Central memory CD8-positive, alpha-beta T cell (primary cell): Measurements from ENCODE around the gene IQCK.
A peak's percentile ranks its signal among the peaks of the same experiment; 100 is the strongest.
"Not testable (repeated sequence)": the region's sequence is repeated elsewhere in the genome, so short reads cannot be mapped to it uniquely, and the experiment has no call there.

Experiments
- ATAC-seq: fragments of 150-1000 bp; cut with Tn5 transposase; replicated peaks from 2 replicates; pipeline ENCODE4 v1.10.0; 2022; ENCODE audit warnings: mild to moderate bottlenecking, moderate FRiP score, moderate number of reproducible peaks; ENCODE audit not compliant: poor library complexity, severe bottlenecking; ENCODE audit errors: extremely low read depth
- DNase-seq, 2 donors: peaks; one replicate each; pipeline ENCODE4 v3.0.0; 2021; ENCODE audit warnings: low spot score in 2 of 2
- H3K27ac Mint-ChIP-seq: one replicate; pipeline ENCODE4 v1.8.0; 2022; ENCODE audit warnings: low read depth, mild to moderate bottlenecking, moderate library complexity, mixed read lengths
- H3K27me3 Mint-ChIP-seq: one replicate; pipeline ENCODE4 v1.8.0; 2022; ENCODE audit warnings: mixed read lengths
- H3K36me3 Mint-ChIP-seq: one replicate; pipeline ENCODE4 v1.8.0; 2022; ENCODE audit warnings: mild to moderate bottlenecking, moderate library complexity, mixed read lengths; ENCODE audit not compliant: insufficient read depth
- H3K4me1 Mint-ChIP-seq: one replicate; pipeline ENCODE4 v1.8.0; 2022; ENCODE audit warnings: mixed read lengths
- H3K4me3 Mint-ChIP-seq: one replicate; pipeline ENCODE4 v1.8.0; 2022; ENCODE audit warnings: mild to moderate bottlenecking, moderate library complexity, mixed read lengths
- H3K9me3 Mint-ChIP-seq: one replicate; pipeline ENCODE4 v1.8.0; 2022; ENCODE audit warnings: mixed read lengths

Gene IQCK

DNA sequence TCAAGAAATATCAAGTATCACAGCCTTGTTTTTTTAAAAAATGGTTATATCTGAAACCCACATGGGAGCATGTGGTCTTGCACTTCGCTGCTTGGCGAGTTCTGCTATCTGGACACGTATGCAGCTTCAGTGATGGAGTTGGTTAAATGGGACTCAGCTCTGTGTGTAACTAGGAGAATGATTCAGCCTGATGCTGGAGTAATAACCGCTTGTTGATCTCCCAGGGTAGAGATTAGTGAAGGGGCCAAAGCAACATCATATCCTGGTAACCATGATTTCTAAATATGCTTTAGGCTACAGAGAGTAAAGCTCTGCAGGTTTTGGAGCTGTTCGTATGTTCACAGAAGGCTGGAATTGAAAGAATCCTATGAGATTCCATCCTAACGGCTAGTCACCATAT, 63.2 kb downstream of the IQCK start:
- Mint-ChIP-seq H3K27me3 (peaks cover 7% of the 10 kb centered on the region), H3K4me3 (no peak overlapping the region)
- no peak for DNase-seq

DNA sequence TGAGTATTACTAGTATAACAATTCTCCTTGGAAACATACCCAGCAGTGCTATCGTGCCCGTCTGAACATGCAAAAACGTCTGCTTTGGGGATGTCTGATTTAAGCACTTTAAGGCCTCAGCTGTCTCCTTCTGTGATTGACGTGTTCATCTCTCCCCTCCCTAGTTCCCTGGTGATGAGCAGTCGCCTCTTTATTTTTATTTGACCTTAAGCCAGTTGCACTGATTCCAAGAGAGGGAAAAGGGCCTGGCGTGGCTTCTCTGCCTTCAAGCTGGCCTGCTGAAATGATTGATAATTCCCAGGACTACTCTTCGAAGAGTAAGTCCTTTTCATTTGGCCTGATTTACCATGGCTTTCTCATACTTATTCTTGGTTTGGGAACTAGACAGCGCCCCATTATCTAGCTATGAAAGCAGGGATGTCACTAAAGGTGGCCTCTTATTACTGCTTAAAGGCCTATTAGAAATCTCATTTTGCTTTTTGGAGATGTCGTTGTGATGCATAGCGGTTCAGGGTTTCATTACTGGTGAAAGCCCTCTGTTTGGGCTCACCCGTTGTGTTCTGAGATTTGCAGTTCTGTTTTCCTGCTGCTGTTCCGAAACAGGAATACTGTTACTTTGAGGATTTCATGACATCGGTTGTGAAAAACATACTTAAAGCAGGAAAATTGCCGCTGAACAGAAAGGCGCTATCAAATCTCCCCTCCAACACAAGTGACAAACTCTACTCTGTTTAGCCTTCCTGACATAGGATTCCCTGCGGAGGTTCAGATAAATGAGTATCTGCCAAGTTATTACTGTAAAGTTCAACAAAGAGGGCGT, 65.5 kb downstream of the IQCK start:
- H3K27ac Mint-ChIP-seq = no peak overlapping the region
- no peak for DNase-seq
- H3K36me3 Mint-ChIP-seq = no peaks in the 10 kb centered on the region
- H3K9me3 Mint-ChIP-seq = no peaks in the 10 kb centered on the region
- H3K4me1 Mint-ChIP-seq = no peaks in the 10 kb centered on the region
- peaks cover 10% of the 10 kb centered on the region for H3K27me3 Mint-ChIP-seq
- no peak for ATAC-seq
- H3K4me3 Mint-ChIP-seq = no peak overlapping the region

More for the DNA sequence above, 63.2 kb downstream of the IQCK start:
- H3K27ac Mint-ChIP-seq = no peak overlapping the region
- H3K9me3 Mint-ChIP-seq = no peaks in the 10 kb centered on the region
- ATAC-seq = no peak
- no peaks in the 10 kb centered on the region for H3K36me3 Mint-ChIP-seq
- no peaks in the 10 kb centered on the region for H3K4me1 Mint-ChIP-seq

DNA sequence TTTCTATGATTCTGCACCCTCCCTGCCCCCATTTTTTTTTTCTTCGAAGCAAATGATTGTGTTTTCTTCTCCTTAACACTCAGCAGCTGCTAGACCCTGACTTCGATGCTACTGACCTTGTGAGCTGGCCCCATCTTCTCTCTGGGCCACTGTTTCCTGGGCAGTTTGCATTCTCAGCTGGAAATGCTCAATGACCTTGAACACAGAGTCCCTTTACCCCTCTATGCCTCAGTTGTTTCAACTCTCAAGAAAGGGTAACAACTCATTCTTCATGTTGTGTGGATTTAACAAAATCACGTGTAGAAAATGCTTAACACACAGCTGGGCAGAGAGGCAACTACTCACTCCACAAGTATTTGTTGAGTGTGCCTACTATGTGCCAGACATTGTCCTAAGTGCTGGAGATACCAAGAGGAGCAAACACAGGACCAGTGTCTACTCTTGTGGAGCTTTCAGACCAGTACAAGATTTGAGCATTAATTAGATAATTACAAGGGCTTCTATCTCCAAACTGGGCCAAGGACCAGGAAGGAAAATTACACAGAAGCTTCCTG, 66.2 kb downstream of the IQCK start:
- H3K36me3 Mint-ChIP-seq = no peaks in the 10 kb centered on the region

DNA sequence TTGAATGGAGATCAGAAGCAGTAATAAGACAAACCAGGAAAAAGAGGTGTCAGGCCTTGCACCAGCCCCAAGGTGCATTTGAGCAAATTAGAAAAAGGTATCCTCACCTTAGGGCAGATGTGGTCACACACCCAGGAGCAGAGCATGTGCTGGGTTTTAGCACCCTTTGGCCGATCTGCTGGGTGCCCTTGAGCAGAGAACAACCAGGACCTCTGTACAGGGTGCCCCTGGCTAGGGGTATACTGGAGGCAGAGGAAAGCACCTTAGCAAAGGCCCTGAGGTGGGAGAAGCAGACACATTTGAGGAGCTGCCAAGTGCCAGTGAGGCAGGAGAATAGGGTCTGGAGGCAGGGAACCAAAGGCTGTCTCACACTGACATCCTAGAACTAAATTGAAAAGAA, 67.0 kb downstream of the IQCK start:
- H3K4me1 Mint-ChIP-seq = no peaks in the 10 kb centered on the region
- peaks cover 10% of the 10 kb centered on the region for H3K27me3 Mint-ChIP-seq
- H3K27ac Mint-ChIP-seq = no peak overlapping the region
- no peaks in the 10 kb centered on the region for H3K9me3 Mint-ChIP-seq
- no peak overlapping the region for H3K4me3 Mint-ChIP-seq
- no peak for DNase-seq
- ATAC-seq = no peak
- H3K36me3 Mint-ChIP-seq = no peaks in the 10 kb centered on the region

More for the DNA sequence above, 66.2 kb downstream of the IQCK start:
- DNase-seq (no peak), ATAC-seq (no peak)
- Mint-ChIP-seq H3K9me3 (no peaks in the 10 kb centered on the region), H3K4me3 (no peak overlapping the region), H3K4me1 (no peaks in the 10 kb centered on the region), H3K27me3 (peaks cover 10% of the 10 kb centered on the region), H3K27ac (no peak overlapping the region)

DNA sequence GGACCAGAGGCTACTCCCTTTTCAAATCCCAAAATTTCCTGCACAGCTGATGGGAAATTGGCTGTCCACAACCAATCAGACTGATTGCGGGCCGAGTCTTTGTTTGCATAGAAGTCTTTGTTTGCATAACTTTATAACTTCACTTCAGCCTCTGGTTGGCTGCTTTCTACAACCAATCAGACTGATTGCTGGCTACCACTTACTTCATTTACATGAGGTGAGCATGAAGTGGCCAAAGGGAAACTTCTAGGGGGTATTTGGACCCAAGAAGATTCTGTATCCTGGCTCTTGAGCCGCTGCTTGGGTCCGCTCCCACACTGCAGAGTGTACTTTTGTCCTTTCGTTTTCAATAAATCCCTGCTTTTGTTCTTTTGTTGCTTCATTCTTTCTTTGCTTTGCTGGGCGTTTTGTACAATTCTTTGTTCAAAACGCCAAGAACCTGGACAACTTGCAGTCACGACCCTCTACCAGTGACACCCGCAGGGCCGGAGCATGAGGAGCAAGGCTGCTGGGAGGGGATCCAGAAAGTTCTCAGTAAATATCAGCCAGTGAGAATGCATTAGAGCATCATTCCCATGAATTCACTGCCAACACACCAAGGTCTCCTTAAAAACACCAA, 67.5 kb downstream of the IQCK start:
- ATAC-seq (no peak), DNase-seq (no peak)
- no peak overlapping the region for H3K27ac Mint-ChIP-seq
- no peaks in the 10 kb centered on the region for H3K4me1 Mint-ChIP-seq
- H3K27me3 Mint-ChIP-seq = peaks cover 10% of the 10 kb centered on the region
- no peaks in the 10 kb centered on the region for H3K36me3 Mint-ChIP-seq
- H3K9me3 Mint-ChIP-seq = no peaks in the 10 kb centered on the region
- H3K4me3 Mint-ChIP-seq = no peak overlapping the region

DNA sequence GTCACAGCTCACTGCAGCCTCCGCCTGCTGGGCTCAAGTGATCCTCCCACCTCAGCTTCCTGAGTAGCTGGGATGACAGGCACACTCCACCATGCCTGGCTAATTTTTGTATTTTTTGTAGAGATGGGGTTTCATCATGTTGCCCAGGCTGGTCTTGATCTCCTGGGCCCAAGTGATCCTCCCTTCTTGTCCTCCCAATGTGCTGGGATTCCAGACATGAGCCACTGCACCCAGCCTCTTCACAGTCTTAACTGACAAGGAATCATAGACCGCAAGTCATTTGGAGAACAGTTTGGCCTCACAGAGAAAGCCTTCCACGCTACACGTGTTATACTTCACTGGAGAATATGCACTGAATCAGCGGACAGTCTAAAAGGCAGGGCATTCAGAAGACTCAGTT, 83.3 kb downstream of the IQCK start:
- not testable (repeated sequence) for H3K4me1 Mint-ChIP-seq

DNA sequence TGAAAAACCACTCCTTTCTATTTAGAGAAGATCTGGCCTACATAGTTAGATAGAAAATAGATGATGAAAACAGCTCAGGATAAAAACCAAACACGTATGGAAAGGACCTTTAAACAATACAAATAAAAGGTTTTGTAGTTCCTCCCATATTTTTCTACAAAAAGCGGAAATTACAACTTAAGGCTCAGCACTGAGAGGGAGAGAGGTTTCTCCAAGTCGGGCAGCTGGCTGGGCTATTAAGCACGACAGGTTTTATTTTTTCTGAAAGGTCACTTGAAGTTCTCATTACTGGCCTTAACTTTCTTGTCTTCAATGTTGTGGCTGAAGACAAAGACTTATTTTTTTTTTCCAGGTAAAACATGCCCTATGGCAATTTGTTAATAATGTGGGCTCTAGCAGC, 83.8 kb downstream of the IQCK start:
- not testable (repeated sequence) for ATAC-seq, DNase-seq, H3K4me1 Mint-ChIP-seq, H3K36me3 Mint-ChIP-seq, H3K27ac Mint-ChIP-seq, H3K4me3 Mint-ChIP-seq, H3K27me3 Mint-ChIP-seq, H3K9me3 Mint-ChIP-seq

More for the DNA sequence above, 83.3 kb downstream of the IQCK start:
- not testable (repeated sequence) for ATAC-seq, H3K27me3 Mint-ChIP-seq, H3K9me3 Mint-ChIP-seq, H3K36me3 Mint-ChIP-seq, H3K27ac Mint-ChIP-seq, H3K4me3 Mint-ChIP-seq, DNase-seq

DNA sequence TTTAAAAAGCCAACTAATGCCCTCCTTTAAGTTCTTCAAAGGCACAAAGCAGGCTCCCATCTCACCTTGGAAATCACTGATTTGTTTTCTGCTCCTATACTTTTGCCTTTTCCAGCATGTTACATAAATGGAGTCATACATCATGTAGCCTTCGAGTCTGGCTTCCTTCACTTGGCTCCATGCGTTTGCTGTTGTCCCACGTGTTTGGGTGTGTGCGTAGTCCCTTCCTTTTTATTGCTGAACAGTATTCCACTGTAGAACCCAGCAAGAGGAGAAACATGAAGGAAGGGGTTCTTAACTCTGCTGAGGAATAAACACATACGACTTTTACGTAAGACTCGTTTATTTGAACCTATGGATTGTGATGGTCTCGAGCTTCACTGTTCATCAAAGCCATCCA, 84.5 kb downstream of the IQCK start:
- DNase-seq (no peak), ATAC-seq (no peak)
- H3K27me3 Mint-ChIP-seq = no peaks in the 10 kb centered on the region
- no peaks in the 10 kb centered on the region for H3K9me3 Mint-ChIP-seq
- H3K27ac Mint-ChIP-seq = no peak overlapping the region
- no peak overlapping the region for H3K4me3 Mint-ChIP-seq
- no peaks in the 10 kb centered on the region for H3K36me3 Mint-ChIP-seq
- peaks cover 9% of the 10 kb centered on the region for H3K4me1 Mint-ChIP-seq

DNA sequence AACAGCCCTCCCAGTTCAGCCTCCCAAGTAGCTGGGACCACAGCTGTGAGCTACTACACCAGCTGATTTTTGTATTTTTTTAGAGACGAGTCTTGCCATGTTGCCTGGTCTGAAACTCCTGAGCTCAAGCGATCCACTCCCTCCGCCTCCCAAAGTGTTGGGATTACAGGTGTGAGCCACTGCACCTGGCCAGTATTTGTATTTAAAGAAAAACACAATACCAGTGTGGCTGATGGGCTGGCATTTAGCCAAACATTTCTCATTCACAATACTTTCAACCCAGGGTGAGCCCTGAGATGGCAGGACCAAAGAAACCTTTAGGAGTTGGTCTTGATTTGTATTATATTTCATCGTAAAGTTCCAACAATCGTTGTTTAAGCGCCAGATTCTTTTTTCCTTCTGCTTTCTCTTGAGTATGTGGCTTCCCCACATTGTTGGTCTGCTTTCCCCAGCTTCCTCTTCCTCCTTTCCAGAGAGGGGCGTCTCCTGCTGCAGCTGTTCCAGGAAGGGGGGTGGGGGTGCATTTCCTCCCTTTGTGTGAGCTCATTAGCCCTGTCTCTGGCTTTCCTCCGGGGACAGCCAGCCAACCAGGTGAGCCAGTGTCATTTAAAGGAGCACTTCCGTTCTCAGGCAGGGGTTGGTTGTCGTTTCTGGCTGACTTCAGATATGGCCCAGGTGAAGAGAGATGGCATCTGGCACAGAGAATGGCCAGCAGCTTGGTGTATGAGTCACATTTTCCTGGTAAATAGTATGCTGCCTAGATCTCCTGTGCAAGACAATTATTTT, 86.7 kb downstream of the IQCK start:
- ATAC-seq (no peak), DNase-seq (no peak)
- H3K36me3 Mint-ChIP-seq = no peaks in the 10 kb centered on the region
- H3K4me3 Mint-ChIP-seq = peak overlapping the region; percentile 35
- H3K4me1 Mint-ChIP-seq = peaks cover 9% of the 10 kb centered on the region
- no peaks in the 10 kb centered on the region for H3K27me3 Mint-ChIP-seq
- H3K9me3 Mint-ChIP-seq = no peaks in the 10 kb centered on the region
- H3K27ac Mint-ChIP-seq = no peak overlapping the region

DNA sequence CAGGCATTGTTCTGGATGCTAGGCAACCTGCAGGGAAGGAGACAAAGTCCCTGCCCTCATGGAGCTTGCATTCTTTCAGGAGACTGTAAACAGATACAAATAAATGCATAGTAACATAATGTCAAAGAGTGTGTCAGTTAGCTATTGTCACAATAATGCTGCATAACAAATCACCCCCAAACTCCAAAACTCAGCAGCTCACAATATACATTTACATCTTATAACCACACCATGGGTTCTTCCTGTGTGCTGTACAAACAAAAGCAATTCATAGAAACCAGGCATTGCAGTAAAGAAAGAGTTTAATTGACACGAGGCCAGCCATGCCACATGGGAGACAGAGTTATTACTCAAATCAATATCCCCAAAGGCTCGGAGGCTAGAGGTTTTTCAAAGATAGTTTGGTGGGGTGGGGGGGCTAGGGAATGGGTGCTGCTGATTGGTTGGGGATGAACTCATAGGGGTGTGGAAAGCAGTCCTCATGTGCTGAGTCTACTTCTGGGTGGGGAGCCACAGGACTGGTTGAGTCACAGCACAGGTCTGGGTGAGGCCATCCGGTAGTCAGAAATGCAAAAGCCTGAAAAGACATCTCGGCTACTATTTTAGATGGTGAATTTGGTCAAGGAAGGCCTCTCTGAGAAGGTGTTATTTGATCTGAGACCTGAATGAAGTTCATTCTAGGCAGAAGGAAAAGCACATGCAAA, 87.5 kb downstream of the IQCK start:
- Mint-ChIP-seq H3K27ac (no peak overlapping the region), H3K9me3 (no peaks in the 10 kb centered on the region)

DNA sequence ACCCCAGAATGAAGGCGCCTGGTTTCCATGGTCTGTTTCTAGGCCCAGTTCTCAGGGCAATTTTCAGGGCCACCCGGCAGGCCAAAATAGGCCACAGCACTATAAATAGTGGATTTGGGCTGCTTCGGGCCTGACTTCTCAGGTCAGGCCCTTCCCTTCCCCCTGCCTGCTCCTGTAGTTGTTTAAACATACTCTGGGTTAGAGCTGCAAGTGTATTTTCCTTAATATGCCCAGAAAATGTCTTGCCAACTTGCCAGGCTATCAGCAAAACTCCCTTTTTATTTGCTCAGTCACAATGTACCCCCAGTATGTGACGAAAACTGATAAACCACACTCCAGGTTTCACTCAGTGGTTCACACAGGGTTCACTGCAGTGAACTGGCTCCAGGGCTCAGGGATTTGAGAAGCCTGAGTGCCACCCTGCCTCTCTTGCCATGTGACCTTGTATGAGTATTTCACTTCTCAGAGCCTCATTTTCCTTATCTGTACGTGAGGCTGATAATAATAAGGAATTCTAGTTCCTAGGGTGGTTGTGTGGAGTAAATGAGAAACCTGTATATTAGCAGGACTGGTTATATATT, 90.1 kb downstream of the IQCK start:
- H3K4me1 Mint-ChIP-seq = peaks cover 9% of the 10 kb centered on the region
- H3K4me3 Mint-ChIP-seq = no peak overlapping the region
- peaks cover 5% of the 10 kb centered on the region for H3K9me3 Mint-ChIP-seq
- ATAC-seq = no peak
- peaks cover 8% of the 10 kb centered on the region for H3K27me3 Mint-ChIP-seq
- DNase-seq = no peak
- no peaks in the 10 kb centered on the region for H3K36me3 Mint-ChIP-seq
- no peak overlapping the region for H3K27ac Mint-ChIP-seq

More for the DNA sequence above, 87.5 kb downstream of the IQCK start:
- Mint-ChIP-seq H3K4me3 (no peak overlapping the region), H3K27me3 (no peaks in the 10 kb centered on the region), H3K36me3 (no peaks in the 10 kb centered on the region), H3K4me1 (peaks cover 9% of the 10 kb centered on the region)
- ATAC-seq = no peak
- no peak for DNase-seq

DNA sequence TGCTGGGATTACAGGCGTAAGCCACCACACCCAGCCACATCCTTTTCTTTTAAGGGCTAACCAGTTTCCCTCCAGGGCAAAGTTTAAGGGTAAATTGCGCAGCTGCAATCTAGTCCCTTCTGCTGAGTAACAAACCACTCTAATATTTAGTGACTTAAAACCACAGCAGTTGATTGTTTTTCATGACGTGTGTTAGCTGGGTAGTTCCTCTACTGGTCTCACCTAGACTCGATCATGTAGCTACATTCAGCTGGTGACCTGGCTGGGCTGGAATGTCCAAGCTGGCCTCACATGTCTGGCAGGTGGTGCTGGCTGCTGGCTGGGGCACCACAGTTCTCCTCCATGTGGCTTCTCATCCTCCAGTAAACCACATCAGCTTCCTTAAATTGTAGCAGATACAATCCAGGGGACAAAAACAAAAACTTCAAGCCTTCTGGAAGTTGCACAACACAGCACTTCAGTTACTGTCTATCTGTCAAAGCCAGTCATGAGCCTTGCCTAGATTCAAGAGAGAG, 91.1 kb downstream of the IQCK start:
- Mint-ChIP-seq H3K27me3 (peaks cover 15% of the 10 kb centered on the region), H3K9me3 (peaks cover 6% of the 10 kb centered on the region), H3K4me1 (peaks cover 9% of the 10 kb centered on the region), H3K27ac (no peak overlapping the region), H3K4me3 (no peak overlapping the region), H3K36me3 (no peaks in the 10 kb centered on the region)
- DNase-seq (no peak), ATAC-seq (no peak)
